Measurements from ENCODE around the gene HCRTR2.

GRCh38 chr6:55167860-55168259 is 6.5 kb upstream of the HCRTR2 start:
- TF ChIP-seq, protein P1, sequence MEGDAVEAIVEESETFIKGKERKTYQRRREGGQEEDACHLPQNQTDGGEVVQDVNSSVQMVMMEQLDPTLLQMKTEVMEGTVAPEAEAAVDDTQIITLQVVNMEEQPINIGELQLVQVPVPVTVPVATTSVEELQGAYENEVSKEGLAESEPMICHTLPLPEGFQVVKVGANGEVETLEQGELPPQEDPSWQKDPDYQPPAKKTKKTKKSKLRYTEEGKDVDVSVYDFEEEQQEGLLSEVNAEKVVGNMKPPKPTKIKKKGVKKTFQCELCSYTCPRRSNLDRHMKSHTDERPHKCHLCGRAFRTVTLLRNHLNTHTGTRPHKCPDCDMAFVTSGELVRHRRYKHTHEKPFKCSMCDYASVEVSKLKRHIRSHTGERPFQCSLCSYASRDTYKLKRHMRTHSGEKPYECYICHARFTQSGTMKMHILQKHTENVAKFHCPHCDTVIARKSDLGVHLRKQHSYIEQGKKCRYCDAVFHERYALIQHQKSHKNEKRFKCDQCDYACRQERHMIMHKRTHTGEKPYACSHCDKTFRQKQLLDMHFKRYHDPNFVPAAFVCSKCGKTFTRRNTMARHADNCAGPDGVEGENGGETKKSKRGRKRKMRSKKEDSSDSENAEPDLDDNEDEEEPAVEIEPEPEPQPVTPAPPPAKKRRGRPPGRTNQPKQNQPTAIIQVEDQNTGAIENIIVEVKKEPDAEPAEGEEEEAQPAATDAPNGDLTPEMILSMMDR (IDR thresholded peaks at IDR 0.05; ENCODE audit: low read depth, low read length, poor library complexity, severe bottlenecking) = no peak
- no peak for TF ChIP-seq EZH2phosphoT487 (IDR thresholded peaks at IDR 0.05; ENCODE audit: borderline replicate concordance, low read length)
